OCI-LY3 (cell line): ENCODE results near the gene VGLL3.

ENCODE experiments used
- H2AFZ ChIP-seq: fragments of 200-600, 300-600 bp; shearing (Covaris generic); 2 replicates; pipeline ENCODE4 v1.6.0; 2014; ENCODE audit warnings: antibody characterized with exemption, low read depth, low read length
- H3K27ac ChIP-seq: fragments of 200-600, 300-600 bp; sonication (generic); 2 replicates; pipeline ENCODE4 v1.5.1; 2014; ENCODE audit warnings: mild to moderate bottlenecking, low read length, moderate library complexity, mixed read lengths
- H3K27me3 ChIP-seq: fragments of 200-600, 300-600 bp; sonication (generic); 2 replicates; pipeline ENCODE4 v1.6.1; 2014; ENCODE audit warnings: low read depth, low read length, mixed read lengths
- H3K36me3 ChIP-seq: fragments of 200-600, 300-600 bp; sonication (generic); replicated peaks from 2 replicates; pipeline ENCODE3; 2014; ENCODE audit warnings: low read depth, low read length, mixed read lengths
- H3K4me1 ChIP-seq: fragments of 300-600, 200-600 bp; sonication (generic); 2 replicates; pipeline ENCODE4 v1.6.1; 2014; ENCODE audit warnings: low read length, mixed read lengths
- H3K4me2 ChIP-seq: fragments of 200-600, 300-600 bp; sonication (generic); 2 replicates; pipeline ENCODE4 v1.6.1; 2014; ENCODE audit warnings: low read length, mixed read lengths
- H3K4me3 ChIP-seq: fragments of 300-600, 200-600 bp; sonication (generic); 2 replicates; pipeline ENCODE4 v1.5.1; 2014; ENCODE audit warnings: antibody characterized with exemption, mild to moderate bottlenecking, low read length, moderate library complexity
- H3K79me2 ChIP-seq: fragments of 300-600, 200-600 bp; shearing (Covaris generic); 2 replicates; pipeline ENCODE4 v1.6.1; 2014; ENCODE audit warnings: mild to moderate bottlenecking, low read length, mixed read lengths
- H3K9ac ChIP-seq: fragments of 300-600, 200-600 bp; shearing (Covaris generic); 2 replicates; pipeline ENCODE4 v1.6.0; 2014; ENCODE audit warnings: mild to moderate bottlenecking, low read length, moderate library complexity
- H3K9me3 ChIP-seq: fragments of 200-600, 300-600 bp; shearing (Covaris generic); 2 replicates; pipeline ENCODE4 v1.6.1; 2014; ENCODE audit warnings: low read length, mixed read lengths; ENCODE audit not compliant: insufficient read depth
- H4K20me1 ChIP-seq: fragments of 200-600, 300-600 bp; sonication (generic); 2 replicates; pipeline ENCODE4 v1.6.1; 2016; ENCODE audit warnings: low read length, mixed read lengths; ENCODE audit not compliant: insufficient read depth
- EZH2phosphoT487 ChIP-seq: fragments of 200-600 bp; shearing (Covaris generic); IDR thresholded peaks from 2 replicates; pipeline ENCODE4 v1.6.1; 2018; ENCODE audit warnings: antibody characterized with exemption, mixed run types, low read depth
- TF ChIP-seq, protein P1 (sequence below): fragments of 200-600, 300-600 bp; sonication (generic); IDR thresholded peaks from 2 replicates; pipeline ENCODE4 v1.5.1; 2014; ENCODE audit warnings: antibody characterized with exemption, low read length, low read depth

Gene VGLL3

DNA sequence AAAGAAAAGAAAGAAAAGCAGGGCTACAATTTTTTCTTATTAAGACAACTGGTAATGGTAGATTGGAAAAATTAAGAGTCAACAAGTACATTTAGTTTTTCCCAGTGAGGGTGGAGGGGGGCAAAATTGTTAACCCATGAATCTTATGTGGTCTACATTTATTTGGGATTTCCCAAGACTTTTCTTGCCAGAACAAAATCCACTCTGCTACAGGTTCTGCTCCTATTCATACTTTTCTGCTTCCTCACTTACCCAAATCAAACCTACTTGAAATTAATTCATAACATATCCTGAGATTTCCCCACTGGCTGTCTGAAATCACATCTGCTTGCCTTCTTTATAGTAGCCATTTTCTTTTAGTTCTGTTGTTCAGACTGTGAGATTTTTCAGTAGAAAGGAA, 41.1 kb downstream of the VGLL3 start:
- Histone ChIP-seq H3K4me3 (no peak overlapping the region), H4K20me1 (no peaks in the 10 kb centered on the region), H3K4me1 (no peaks in the 10 kb centered on the region), H3K9ac (no peak overlapping the region), H3K9me3 (no peaks in the 10 kb centered on the region), H3K79me2 (no peaks in the 10 kb centered on the region), H3K36me3 (no peaks in the 10 kb centered on the region), H3K27me3 (no peaks in the 10 kb centered on the region), H3K27ac (no peak overlapping the region), H3K4me2 (no peak overlapping the region), H2AFZ (no peak overlapping the region)
- TF ChIP-seq, protein P1, sequence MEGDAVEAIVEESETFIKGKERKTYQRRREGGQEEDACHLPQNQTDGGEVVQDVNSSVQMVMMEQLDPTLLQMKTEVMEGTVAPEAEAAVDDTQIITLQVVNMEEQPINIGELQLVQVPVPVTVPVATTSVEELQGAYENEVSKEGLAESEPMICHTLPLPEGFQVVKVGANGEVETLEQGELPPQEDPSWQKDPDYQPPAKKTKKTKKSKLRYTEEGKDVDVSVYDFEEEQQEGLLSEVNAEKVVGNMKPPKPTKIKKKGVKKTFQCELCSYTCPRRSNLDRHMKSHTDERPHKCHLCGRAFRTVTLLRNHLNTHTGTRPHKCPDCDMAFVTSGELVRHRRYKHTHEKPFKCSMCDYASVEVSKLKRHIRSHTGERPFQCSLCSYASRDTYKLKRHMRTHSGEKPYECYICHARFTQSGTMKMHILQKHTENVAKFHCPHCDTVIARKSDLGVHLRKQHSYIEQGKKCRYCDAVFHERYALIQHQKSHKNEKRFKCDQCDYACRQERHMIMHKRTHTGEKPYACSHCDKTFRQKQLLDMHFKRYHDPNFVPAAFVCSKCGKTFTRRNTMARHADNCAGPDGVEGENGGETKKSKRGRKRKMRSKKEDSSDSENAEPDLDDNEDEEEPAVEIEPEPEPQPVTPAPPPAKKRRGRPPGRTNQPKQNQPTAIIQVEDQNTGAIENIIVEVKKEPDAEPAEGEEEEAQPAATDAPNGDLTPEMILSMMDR = no peak
- no peak for TF ChIP-seq EZH2phosphoT487

DNA sequence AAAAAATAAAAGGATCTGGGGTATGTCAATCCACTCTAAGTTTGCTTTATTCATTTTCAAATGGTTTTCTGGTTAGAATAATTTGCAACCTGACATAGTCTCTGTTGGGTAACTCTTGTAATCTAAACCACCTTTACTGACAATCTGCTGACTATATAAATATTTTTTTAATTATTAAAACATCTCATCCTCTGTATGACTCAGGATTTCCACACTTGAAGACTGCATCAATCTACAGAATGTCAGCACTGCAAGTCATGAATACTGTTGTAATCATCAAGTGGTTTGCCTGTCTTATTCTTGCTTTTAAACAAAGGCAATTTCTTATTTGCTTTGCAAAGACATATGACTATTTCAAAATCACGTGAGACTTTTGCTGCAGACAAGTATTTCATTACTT, 42.1 kb downstream of the VGLL3 start:
- no peaks in the 10 kb centered on the region for H3K36me3 ChIP-seq
- no peak for TF ChIP-seq EZH2phosphoT487
- TF ChIP-seq, protein P1 = no peak
- no peaks in the 10 kb centered on the region for H3K4me1 ChIP-seq
- H3K27me3 ChIP-seq = no peaks in the 10 kb centered on the region
- no peak overlapping the region for H3K4me3 ChIP-seq
- no peaks in the 10 kb centered on the region for H4K20me1 ChIP-seq
- no peak overlapping the region for H3K4me2 ChIP-seq
- no peak overlapping the region for H3K27ac ChIP-seq
- H2AFZ ChIP-seq = no peak overlapping the region
- no peaks in the 10 kb centered on the region for H3K79me2 ChIP-seq
- no peak overlapping the region for H3K9ac ChIP-seq
- H3K9me3 ChIP-seq = no peaks in the 10 kb centered on the region

DNA sequence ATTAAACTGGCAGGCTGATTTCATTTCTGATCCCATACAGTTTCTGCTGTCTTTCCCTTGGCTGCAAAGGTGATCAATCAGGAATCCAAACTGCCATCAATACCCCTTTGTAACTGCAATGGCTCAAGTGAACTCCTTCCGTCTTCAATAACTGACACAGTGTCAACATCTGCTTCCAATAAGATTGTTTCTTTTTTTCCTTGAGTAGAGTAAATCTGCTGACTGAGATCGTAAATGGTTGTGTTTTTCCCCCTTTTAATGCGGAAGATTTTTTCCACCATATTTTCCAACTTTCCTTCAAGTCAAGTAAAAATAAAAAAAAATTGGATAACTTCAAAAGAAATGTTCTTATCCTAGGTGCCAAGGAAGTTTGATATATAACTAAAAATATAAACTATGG, 48.7 kb downstream of the VGLL3 start:
- H3K4me2 ChIP-seq = no peak overlapping the region

DNA sequence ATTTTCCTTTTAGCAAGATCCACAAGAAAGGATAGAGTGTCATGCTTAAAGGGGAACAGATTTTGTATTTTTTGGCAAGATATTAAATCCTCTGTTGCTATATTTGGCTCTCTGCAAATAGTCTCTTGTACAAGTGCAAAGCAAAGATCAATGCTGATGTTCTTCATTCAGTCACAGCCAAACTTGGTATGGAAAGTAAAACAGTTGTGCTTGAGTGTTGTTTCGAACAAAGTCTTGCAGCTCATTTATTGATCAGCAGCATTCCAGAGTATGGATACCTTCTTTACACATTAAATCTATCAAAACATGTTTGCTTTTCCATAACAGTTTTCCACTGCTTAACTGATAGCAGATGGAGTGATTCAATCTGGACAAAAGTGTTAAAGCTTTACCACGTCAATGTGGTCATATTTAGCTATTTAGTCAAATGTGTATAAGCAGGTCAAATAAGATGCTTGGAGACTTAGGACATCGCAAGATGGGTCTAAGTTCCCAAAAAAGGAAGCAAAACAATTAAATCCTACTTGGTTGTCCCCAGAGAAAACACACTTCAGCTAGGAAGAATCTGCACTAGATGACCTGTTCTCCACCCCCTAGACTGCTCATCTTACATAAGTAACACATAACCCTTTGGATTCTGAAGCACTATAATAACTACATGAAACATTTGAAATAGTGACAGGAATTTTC, 52.4 kb downstream of the VGLL3 start:
- no peak for TF ChIP-seq EZH2phosphoT487
- TF ChIP-seq, protein P1 = no peak
- Histone ChIP-seq H4K20me1 (no peaks in the 10 kb centered on the region), H3K4me1 (no peaks in the 10 kb centered on the region), H3K4me3 (no peak overlapping the region), H3K9me3 (no peaks in the 10 kb centered on the region), H3K9ac (no peak overlapping the region), H3K4me2 (no peak overlapping the region), H3K79me2 (no peaks in the 10 kb centered on the region), H3K27me3 (no peaks in the 10 kb centered on the region), H3K27ac (no peak overlapping the region), H3K36me3 (no peaks in the 10 kb centered on the region), H2AFZ (no peak overlapping the region)

More for the DNA sequence above, 48.7 kb downstream of the VGLL3 start:
- Histone ChIP-seq H3K27ac (no peak overlapping the region), H3K9ac (no peak overlapping the region), H4K20me1 (no peaks in the 10 kb centered on the region), H3K4me3 (no peak overlapping the region), H2AFZ (no peak overlapping the region), H3K4me1 (no peaks in the 10 kb centered on the region), H3K9me3 (no peaks in the 10 kb centered on the region), H3K27me3 (no peaks in the 10 kb centered on the region), H3K79me2 (no peaks in the 10 kb centered on the region), H3K36me3 (no peaks in the 10 kb centered on the region)
- no peak for TF ChIP-seq EZH2phosphoT487
- TF ChIP-seq, protein P1 = no peak
